Colon (tissue), 2 donors: ENCODE measurements around the gene GNB1L.

ENCODE experiments used
- FAIRE-seq: peaks from 2 replicates; lab custom pipeline; 2012; peaks lifted over from hg19 to GRCh38; lab: Jason Lieb, UNC
- donor health status: control.
- donor health status: control.

Gene GNB1L

DNA sequence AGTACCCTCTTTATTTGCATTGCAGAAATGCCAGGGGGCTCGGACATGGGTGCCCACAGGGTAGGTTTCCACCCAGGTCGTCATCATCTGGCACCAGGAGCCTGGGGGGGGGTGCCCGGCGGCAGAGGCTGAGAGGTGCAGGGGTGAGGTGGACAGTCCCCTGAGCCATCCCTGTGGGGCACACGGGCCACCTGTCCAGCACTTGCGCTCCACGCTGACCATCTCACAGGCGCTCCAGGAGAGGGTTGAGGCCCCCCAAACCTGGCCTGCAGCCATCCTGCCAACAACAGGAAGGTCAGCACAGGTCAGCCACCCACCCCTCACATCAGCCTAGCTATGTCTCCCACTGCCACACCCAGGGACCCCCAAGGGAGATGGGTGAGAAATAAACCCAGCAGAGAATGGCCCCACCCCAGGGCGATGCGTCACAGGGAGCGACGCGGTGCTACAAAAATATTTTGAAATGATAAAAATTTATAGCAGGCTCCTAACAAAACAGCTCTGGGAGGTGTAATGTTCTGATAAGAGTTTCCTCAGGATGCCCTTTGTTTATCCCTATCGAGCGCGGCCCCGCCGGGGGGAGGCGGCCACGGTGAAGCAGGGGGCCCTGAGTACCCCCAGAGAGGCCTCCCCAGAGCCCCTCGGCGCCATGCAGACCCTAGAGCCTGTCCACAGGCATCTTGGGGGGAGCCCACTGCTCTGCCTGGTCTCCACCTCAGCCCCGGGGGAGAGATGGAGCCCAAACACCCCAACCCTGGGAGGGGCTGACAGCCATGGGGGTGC lies 21.0 kb upstream of the GNB1L start:
- FAIRE-seq: no peak

DNA sequence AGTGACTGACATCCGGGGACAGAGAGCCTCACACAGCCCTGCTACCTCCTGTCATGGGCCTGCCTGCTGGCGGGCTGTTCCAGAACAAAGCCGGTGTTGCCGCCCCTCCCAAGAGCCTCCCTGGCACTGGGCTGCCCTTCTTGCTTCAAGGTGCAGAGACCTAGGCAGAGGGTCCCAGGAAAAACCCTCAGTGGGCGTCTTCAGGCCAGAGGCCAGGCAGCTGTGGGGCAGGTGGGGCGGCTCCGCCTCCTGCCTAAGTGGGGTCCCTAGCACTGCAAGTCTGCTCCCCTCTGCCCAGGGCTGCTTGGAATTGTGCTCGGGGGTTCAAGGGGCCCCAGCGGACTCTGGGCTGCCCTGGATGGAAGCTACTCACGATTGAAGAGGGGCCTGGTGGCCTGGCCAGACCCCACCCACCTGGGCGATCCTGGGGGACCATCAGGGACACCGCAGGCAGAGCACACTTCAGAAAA lies 20.4 kb upstream of the GNB1L start:
- no peak for FAIRE-seq

DNA sequence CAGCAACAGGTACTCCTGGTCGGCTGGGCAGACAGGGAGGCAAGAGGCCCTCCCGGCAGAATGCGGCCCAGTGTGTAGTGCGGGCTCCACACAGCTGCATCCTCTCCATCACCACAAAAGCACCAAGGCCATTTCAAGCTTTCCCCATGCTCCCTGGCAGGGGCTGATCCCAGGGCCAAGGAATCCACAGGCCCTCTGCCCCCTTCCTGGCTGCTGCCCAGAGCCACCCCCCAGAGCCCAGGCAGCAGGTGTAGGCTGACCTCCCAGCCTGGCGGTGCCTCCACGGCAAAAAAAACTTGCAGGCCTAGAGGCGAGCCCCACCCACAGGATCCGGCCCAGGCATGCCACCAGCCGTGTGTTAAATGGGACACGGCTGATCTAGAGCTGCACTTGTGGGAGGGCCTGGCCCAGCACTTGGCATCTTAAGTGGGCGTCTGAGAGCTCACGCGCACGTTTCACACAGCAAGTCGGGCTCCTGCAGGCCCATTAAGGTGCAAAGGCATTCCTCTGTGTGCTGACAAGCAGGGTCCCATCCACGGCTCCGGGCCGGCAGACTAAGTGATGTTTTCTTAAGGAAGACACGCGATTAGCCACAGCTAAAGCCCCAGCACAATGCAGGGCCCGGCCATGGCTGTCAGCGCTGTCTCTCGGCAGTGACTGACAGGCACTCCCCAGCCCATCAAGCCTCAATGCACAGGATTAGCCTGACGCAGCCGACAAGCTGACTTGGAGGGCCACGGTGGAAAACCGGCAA lies 19.8 kb upstream of the GNB1L start:
- no peak for FAIRE-seq

DNA sequence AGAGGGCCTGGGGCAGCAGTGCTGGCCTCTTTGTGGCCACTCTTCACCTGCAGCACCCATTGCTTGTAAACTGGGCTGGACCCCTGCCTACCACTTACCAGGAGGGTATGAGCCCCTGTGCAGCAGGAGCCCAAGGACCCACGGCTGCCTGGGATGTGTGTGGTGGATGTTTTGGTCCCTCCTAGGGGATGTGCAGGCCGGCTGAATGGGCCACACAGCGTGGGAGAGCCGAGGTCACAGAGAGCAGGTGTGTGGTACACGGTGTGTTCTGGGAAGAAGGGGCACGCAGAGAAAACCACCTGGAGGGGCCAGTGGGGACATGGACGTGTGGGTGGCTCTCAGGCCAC lies 19.3 kb upstream of the GNB1L start:
- no peak for FAIRE-seq

DNA sequence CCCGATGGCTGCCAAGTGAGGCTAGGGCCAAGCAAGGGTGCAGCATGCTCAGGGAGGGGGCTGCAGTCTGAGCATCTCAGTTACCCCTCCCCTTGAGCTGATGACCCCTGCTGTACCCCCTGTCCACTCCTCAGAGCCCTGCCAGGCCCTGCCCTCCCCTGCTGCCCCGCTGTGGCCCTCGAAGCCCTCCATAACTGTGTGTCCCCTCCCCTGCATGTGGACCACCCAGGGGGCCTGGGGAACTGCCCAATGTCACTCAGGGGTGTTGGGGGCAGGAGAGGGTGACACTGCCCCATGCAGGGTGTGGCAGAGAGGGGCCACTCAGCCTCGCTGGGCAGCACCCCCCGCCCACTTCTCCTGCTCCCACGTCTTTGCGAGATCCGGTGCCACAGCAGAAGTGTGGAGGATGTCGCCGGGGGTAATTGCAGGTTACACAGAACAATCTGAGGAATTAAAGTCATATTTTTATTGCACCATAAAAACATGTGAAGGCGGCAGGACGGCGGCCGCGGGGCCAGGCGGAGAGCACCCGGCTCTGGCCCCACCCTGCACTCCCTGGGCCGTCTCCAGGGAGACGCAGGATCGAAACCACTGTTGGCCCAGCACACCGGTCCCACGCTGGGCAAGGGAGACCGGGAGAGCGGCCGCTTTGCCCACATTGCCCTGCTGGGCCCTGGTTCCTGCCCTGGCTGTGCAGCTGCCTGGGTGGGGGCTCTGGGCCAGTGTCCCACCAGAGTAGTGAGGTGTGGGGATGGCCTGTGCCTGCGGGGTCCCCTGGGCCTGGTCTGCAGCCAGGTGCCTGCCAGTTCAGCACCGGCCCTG lies 18.7 kb upstream of the GNB1L start:
- FAIRE-seq: no peak

DNA sequence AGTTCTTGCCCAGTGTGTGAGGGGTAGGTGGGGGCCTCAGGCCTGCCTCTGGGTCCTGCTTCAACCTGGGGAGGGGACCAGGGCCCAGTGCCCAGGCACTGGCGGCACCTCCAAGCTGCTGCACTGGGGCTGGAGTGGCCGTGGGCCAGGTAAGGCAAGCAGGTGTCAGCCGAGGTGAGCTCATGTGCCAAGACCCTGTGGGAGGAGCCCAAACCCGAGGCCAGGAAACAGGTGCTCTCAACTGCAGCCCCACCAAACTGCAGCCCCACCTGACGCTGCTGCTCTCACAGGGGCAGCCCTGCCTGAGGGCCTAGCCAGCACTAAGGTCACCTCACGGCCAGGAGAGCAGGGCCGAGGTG lies 18.1 kb upstream of the GNB1L start:
- FAIRE-seq: no peak

DNA sequence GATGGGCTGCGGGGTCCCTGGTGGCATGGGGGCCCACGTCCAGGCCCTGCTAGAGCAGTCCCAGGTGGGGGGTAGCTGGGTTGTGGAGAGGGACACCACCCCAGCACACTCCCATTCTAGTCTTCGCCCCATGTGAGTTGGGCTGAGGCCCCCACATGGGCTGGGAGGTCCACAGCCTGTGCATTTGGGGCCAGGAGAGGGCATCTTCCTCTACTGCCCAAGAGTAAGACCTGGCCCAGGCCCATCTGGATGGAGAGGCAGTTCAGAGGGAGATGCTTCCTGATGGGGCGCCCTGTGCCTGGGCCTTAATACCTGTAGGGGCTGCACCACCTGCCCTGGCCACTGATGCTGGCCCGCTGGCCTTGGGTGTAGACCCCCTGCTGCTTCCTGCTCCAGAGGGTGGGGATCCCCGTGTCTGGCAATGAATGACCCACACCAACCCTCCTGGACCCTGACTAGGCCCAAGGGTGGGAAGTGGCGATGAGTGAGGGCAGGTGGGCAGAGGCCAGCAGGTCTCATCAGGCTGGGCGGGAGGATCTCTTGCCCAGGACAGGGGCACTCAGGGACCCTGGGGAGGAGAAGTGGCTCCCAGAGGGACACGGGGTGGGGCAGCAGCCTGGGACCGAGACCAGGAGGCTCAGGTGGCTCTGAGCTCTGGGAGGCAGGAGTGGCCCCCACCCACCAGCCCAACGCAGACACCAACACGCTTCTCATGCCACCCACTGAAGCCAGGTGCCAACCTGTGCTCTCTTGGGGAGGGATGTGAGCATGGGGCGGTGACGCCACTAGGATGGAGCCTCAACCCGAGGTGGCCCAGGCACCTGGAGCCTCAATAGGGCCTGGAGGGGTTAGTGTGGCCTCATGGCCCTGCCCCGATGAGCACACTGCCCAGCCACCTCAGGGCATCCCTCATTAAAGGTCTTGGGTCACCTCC lies 17.4 kb upstream of the GNB1L start:
- FAIRE-seq: no peak

DNA sequence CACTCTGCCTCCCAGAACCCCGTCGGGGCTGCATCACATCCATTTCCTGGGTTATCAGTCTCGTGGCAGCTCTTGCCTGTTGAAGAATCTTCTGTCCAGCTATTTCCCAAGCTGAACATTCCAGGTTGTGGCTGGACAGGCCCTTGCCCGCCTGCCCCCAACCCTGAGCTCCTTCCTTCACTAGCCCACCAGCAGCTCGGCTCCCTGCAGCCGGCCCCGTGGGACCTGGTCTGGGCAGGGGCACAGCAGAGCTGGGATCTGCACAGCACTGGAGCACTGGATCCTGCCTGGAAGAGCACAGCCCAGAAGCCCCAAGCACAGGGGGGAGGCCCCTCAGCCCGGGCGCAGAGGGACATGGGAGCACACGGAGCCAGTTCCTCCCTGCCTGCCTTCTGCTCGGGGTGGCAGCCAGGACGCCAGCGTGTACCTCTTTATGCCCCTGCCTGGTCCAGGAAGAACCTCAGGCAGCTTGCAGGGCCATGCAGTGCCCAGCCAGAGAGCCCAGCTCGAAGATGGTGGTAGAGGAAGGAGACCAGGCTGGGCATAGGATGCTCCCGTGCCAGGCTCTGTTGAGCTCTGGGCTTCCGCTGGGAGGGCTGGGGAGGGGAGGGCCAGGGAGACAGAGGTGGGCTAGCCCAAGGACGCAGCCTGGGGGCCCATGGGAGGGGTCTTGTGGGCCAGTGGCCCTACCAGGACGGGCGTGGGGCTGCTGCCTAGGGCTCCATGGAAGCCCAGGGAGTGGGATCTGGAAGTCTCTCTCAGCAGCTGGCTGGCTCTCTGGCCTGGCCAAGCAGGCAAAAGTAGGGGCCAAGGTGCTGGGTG lies 16.6 kb upstream of the GNB1L start:
- no peak for FAIRE-seq

DNA sequence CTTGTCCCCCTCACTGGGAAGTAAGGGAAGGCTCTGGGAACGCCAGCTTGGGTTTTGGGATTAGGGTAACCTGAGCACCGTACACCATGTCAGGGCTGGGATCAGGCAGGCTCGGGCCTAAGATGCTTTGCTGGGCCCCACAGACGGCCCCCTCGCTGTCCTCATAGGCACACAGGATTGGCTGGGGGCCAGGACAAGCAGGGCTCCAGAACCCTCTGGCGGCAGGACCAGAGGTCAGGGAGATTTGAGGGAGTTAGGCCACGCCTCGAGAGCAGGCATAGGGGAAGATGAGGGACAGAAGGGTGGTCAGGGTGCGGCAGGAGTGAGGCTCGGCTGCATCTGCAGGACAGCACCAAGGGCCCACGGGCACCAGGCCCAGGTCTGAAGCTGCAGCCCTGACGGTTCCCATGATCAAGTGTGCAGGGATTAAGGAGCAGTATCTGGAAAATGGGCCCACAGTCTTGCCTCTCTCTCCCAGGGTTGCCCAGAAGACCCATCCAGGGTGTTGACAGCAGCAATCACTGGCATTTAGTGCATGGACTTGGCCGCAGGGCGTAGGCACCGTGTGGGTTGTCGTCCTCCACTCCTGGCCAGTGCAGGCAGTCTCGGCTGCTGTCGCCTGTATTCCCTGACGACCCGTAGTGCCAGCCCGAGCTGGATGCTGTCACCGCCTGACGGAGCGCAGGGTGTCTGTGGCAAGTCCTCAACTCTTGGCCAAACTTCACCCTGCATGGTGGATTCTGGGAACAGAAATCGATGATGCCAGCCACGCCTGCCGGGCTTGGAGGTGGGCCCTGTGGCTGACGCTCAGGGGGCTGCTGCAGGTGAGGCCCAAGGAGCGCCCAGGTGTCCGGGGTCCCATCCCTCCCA lies 15.7 kb upstream of the GNB1L start:
- no peak for FAIRE-seq

DNA sequence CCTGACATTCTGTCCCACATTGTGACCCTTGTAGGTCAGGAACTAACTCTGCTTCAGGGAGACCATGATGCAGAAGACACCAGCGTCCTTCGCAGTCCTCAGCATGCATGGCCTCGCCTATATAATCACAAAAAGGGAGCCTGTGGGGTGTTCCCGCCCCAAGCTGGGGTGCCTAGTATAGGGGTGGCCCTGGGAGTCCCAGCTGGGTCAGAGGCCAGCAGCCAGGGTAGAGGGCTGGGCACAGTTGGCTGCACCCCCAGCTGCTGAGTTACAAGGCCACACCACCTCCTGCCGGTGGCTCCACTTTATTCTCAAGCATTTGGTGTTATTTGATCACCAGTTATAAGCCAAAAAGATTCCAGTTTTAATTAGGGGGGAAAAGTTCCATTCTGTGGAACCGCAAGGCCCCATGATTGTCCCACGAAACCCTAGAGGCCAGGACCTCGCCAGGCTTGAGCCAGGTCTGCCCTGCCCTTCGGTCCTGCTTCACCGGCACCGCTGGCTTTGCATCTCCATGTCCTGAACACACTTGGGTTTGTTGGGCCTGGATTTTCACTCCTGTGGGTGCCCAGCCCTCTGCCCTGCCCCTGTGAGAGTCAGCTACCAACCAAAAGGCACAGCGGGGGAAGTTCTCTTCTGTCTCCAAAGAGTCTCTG lies 15.0 kb upstream of the GNB1L start:
- FAIRE-seq: no peak

DNA sequence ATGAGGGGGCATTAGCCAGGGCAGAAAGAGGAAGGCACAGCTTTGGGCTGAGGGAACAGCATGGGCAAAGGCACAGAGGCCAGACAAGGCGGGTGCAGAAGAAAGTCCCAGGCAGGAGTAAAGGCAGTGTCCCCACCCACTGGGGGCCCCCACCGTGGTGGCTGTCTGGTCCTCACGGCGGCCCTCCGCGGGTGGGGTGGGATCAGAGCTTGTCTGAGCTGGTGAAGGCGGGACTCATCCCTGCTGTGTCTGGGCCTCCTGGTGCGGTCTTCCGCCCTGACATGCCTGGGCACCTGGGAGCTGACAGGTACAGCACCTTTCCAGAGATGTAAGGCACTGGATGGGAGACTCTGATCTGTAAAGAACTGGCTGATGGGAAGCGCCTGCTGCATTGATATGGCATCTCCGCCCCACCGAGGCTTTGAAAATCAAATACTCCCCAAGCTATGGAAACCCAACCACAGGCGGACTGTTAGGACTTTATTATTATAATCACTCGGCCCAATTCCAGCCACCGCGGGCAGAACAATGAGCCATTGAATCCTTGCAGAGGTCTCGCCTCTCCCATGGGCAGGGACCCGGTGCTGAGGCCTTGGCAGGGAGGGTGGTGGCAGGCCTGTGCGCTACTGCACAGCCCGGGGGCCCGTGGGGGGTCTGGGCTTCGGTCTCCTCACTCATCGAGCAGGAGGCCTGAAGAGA lies 14.2 kb upstream of the GNB1L start:
- no peak for FAIRE-seq

DNA sequence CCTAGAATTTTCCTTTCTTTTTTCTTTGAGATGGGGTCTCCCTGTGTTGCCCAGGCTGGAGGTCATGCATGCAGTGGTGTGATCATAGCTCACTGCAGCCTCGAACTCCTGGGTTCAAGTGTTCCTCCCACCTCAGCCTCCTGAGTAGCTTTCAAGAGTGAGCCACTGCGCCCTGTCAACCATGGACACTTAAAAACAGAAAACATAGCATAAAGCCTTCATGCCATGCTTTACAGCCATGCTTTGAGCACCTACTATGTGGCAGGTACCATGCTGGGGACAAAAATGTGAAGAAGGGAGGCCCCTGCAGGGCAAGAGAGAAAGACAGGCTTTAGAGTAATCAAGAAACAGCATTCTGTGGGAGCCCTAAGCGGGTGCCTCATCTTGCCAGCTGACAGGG lies 13.7 kb upstream of the GNB1L start:
- FAIRE-seq: no peak

DNA sequence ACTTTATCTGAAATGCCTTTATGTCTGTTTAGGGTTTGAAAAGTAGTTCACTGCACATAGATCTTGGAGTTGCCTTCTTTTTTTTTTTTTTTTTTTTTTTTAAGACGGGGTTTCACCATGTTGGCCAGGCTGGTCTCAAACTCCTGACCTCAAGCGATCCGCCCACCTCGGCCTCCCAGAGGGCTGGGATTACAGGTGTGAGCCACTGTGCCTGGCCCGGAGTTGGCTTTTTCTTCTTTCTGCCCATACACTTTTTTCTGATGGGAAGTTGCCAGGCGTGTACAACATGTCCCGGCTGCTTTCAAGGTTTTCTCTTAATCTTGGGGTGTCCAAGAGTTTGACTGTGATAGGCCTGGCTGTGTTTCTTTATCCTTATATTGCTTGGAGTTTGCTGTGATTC lies 12.9 kb upstream of the GNB1L start:
- FAIRE-seq: no peak

DNA sequence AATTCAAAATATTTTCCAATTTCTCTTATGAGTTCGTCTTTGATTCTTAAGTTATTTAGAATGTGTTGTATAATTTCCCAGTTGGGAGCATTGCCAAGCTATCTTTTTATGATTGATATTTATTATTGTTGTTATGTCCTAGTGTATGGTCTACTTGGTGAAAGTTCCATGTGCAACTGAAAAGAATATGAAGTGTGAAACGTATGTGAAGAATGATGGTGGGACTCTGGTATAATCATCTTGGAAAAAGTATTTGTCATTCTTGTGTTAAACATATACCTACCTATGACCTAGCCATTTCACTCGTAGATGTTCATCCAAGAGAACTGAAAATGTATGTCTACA lies 12.0 kb upstream of the GNB1L start:
- no peak for FAIRE-seq

DNA sequence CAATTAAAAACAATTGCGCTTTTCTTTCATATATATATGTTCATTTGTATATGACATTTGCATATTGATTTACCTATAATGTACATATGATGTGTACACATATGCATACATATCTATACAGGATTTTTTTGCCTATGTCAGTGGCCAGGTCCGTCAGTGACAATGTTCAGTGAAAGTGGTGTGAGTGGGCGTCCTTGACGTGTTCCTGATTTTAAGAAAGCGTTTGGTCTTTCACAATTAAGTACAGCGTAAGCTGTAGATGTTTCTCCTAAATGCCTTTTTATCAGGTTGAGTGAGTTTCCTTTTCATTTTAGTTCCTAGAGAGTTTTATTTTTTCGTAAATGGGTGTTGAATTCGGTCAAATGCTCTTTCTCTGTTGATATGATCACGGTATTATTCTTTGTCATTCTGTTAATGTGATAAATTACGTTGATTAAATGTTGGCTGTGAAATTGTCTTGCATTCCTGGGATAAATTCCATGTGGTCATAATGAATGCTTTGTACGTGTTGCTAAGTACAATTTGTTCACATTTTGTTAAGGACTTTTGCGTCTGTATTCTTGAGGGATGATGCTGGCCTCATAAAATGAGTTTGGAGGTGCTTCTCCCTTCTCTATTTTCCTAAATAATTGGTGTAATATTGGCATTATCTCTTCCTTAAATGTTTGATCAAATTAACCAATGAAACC lies 10.6 kb upstream of the GNB1L start:
- no peak for FAIRE-seq

DNA sequence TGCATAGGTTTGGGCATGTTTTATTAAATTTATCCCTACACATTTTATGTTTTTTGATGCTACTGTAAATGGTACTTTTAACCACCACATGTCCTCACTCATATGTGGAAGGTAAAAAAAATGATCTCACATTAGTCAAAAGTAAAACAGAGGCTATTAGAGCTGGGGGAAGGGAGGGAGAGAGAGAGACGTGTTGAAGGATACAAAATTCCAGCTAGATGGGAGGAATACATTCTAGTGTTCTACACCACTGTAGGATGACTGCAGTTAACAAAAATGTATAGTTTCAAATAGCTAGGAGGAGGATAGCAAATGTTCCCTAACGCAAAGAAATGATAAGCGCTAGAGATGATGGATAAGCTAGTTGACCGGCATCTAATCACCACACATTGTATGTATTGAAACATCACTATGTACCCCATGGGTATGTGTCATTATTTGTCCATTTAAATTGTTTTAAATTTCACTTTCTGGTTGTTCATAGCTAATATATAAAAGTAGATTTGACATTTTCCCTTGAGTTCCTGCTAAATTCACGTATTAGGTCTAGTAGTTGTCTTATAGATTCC lies 9.9 kb upstream of the GNB1L start:
- FAIRE-seq: no peak

DNA sequence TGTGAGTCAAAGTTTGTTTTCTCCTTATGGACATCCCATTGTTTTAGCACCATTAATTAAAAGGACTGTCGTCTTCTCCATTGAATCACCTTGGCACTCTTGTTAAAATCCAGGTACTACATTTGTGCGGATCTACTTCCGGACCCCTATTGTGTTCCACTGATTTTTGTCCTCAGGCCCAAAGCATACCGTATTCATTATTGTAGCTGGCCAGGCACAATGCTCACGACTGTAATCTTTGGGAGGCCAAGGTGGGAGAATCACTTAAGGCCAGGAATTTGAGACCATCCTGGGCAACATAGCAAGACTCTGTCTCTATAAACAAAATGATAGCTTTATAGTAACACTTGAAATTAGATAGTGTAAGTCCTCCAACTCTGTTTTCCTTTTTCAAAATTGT lies 8.9 kb upstream of the GNB1L start:
- FAIRE-seq: no peak
